Endometrium (tissue), 2 donors: ENCODE data around the gene HENMT1.
"Not testable (repeated sequence)": the region's sequence is repeated elsewhere in the genome, so short reads cannot be mapped to it uniquely, and the experiment has no call there.

Source experiments
- FAIRE-seq: peaks from 2 replicates; lab custom pipeline; 2012; peaks lifted over from hg19 to GRCh38; lab: Jason Lieb, UNC
- donor health status: control.
- donor health status: control.

HENMT1 gene

DNA sequence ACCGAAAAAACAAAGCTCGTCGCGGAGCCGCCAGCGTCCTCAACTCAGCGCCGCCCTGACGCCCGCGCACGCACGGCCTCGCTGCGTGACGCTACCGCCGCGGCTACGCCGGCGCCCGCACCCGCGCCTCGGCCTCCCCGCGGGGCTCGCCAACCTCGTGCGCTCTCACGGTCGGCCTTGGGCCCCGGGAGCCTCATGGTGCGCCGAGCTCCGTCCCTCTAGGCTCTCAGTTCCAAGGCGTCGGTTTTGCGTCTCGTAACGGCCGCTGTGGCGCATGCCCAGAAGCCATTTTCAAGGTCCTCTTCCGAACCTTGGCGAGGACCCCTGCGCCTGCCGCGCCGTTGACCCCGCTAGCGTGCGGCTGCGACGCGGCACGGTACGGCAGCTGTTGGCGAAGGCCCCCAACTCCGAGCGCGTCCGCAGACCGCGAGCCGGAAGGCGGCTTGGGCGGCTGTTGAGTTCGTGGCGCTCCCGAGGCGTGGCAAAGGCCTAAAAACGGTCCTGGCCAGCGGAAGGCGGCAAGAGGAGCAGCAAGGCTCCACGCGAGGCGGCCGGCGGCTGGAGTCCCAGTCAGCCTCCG, at the start of gene HENMT1:
Gene HENMT1 (minus strand): TSS at position 64 of the 580 bp plus-strand sequence. CDS start 1,209 bp downstream, outside the sequence.
- no peak for FAIRE-seq

DNA sequence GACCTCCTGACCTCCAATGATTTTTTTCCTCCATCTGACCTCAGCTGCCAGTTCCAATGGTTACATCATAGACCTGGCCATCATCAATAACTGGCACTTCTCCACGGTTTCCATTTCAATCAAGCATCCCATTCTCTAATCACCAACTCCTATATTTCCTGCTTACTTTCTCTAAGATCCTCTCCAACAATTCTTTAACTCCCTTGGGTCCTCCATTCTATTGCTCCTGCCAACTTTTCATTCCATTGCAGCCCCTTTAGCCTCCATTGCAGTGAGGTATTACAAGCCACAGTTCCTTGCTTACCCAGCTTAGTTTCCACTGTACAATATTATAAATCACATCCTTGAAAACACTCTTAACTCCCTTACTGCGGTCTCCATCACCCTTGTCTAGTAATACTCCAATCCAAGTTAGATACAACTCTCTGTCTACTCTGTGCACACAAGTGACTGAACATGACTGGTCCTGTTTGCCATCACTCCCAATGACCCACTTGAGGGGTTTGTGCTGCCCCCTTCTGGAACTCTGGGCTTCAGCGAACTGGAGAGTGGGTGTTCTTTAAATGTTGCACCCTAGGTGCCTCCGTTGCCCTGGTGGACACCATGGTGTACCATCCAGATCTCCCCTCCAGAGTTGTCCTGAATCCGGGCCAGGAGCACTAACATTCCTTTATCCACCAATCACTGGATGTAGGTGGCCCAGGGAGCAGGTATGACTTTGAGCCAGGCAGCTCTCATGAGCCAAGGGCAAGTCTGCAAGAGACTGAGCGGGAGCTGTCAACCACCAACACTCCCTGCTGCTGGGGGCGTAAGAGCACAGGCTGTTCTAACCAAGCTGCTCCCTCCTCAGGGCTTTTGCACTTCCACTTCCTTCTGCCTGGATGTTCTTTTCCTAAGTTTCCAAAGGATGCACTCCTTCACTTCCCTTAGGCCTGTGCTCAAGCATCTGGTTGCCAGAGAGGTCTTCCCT, 48.1 kb upstream of the HENMT1 start:
- FAIRE-seq: no peak

DNA sequence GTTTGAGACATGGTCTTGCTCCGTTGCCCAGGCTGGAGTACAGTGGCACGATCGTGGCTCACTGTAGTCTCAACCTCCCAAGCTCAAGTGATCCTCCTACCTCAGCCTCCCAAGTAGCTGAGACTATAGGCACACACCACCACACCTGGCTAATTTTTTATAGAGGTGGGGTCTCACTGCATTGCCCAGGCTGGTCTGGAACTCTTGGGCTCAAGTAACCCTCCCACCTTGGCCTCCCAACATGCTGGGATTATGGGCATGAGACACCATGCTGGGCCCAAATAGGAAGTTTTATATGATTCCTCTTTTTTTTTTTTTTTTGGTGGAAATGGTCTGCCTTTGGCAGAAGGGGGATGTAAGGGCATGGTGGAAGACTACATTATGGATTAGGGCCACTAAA, 45.8 kb upstream of the HENMT1 start:
- no peak for FAIRE-seq

DNA sequence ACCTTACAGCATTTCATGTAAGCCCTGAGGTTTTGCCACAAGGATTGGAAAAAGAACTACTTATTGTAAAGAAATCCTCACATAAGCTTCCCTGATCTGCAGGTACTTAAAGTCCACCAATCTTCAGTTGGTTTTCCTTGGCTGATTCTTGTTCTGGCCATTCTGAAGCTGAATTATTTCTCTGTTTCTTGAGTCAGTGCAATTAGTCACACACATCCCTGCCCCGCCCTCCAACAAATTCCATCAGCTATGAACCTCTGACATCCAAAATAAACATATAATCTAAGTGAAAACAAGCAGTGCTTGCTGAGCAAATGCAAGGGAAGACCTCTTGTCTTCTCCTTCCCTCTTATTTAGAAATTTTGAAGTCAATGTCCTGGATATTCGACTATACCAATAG, 43.6 kb upstream of the HENMT1 start:
- FAIRE-seq: no peak

DNA sequence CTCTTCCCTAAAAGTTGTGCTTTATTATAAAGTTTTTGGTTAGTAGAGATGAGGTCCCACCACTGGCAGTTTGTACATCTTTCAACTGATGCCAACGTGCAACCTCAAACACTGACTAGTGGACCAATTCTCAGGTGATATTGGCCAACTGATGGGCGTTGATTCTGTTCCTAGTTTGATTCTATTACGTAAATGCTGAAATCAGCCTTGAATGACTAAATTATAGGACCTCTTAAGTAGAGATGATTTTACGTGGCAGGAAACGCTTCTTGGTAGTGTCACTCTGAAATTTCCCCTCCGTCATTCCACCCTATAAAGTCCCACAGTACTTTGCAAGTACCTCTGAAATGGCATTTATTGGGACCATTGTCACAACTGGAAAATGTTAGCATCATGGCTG, 43.0 kb upstream of the HENMT1 start:
- FAIRE-seq: no peak

DNA sequence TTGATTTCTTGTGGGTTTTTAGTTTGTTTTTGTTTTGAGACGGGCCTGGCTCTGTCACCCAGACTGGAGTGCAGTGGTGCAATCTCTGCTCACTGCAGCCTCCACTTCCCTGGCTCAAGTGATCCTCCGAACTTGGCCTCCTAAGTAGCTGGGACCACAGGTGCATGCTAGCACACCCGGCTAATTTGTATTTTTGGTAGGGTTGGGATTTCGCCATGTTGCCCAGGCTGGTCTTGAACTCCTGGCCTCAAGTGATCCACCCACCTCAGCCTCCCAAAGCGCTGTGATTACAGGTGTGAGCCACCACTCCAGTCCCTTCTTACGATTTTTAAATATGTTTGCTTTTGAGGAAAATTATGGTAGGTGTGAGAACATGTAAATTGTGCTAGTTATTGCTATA, 41.2 kb upstream of the HENMT1 start:
- not testable (repeated sequence) for FAIRE-seq

DNA sequence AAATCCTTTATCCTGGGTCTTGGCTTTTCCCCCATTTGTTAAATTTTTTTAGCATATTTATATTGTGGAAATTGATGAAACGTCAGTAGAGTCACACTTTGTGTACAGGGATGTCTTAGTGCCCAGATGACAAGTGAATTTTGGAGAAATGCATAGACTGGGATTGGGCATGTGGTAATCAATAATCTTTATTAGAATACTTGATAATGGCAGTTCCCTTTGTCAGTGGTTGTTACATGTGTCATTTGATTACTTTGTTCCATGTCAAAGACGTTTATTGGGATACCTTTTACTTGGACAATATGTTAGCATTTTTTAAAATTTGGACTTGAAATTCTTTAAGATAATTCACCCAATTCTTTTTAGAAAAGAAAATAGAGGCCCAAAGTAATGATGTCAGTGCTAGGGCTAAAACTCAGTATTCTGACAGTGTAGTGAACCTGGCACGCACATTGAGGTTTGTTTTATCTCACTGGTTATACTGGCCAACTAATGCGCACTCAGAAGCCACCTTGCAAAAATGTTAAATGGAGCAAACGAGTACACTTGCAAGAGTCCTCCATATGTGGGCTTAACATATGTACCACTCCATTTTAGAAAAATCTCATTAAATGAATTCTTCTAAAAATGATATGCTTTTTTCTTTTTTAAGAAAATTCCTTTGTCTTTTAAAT, 40.4 kb upstream of the HENMT1 start:
- FAIRE-seq: no peak

DNA sequence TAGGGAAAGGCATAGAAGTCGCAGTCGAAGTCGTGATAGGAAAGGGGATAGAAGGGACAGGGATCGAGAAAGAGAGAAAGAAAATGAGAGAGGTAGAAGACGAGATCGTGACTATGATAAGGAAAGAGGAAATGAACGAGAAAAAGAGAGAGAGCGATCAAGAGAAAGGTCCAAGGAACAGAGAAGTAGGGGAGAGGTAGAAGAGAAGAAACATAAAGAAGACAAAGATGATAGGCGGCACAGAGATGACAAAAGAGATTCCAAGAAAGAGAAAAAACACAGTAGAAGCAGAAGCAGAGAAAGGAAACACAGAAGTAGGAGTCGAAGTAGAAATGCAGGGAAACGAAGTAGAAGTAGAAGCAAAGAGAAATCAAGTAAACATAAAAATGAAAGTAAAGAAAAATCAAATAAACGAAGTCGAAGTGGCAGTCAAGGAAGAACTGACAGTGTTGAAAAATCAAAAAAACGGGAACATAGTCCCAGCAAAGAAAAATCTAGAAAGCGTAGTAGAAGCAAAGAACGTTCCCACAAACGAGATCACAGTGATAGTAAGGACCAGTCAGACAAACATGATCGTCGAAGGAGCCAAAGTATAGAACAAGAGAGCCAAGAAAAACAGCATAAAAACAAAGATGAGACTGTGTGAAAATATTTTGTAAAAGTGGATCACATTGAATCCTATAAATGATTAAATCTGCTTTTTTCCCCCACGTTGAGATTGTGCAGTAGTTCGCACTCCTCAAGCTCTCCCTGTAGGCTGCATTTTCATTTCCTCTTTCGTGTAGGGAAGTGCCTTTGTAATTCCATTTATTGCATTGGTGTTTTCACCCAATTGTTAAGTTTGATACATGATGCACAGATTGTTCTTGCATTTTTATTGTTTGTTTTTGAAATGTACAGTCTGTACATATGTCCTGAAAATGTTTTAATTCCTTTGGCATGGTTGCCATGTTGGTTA, 38.8 kb upstream of the HENMT1 start:
- no peak for FAIRE-seq

DNA sequence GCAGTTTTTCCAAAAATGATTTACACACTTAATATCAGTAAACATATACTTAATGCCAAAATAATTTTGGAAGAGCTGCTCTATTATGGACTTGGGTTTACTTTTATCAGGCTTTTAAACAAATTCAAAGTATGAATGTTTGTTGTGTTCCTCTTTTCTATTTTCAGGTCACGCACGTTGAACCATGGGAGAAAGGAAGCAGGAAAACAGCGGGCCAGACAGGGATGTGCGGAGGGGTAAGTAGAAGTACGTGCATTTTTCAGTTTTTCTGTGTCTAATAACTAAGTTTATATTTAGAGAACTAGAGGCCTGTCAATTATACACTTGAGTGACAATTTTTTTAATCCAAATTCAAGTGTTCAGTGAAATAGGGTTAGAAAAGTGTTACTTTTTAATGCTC, 34.6 kb upstream of the HENMT1 start:
- no peak for FAIRE-seq

DNA sequence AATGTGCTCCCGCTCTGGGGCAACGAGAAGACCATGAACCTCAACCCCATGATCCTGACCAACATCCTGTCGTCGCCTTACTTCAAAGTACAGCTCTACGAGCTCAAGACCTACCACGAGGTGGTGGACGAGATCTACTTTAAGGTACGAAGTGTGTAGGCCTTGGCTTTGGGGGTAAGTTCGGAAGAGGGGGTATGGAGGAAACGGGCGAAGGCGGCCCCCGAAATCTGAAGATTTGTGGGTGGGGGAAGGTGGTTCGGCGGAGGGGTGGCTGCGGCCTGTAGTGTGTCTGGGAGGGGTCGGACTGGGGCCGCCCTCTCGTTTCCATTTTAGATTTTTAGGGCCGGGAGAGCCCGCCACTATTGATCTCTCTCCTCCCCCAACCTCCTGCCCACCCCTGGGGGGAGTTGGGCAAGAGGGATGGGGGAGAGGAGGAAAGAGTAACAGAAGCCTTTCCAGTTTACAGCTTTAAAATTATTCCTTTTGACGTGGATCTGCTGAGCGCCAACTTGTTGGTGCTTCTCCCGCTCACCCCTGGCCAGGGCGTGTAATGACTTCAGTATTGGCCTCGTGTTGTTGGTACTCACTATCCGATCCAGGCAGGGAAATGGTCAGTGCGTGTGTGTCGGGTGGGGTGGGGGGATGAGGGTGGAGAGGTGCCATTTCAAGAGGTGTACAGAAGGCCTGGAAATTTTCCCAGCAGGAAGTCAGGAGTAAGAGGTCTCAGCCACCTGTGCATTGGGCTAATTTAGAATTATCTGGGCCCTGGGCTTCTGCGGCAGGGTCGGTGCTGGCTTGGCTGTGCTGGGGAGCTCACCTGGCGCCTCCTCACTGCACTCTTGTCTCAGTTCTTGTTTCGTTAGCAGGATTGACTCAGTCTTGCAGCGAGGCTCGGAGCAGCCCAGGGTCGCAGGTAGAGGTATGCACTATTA, 32.1 kb upstream of the HENMT1 start:
- FAIRE-seq: no peak

DNA sequence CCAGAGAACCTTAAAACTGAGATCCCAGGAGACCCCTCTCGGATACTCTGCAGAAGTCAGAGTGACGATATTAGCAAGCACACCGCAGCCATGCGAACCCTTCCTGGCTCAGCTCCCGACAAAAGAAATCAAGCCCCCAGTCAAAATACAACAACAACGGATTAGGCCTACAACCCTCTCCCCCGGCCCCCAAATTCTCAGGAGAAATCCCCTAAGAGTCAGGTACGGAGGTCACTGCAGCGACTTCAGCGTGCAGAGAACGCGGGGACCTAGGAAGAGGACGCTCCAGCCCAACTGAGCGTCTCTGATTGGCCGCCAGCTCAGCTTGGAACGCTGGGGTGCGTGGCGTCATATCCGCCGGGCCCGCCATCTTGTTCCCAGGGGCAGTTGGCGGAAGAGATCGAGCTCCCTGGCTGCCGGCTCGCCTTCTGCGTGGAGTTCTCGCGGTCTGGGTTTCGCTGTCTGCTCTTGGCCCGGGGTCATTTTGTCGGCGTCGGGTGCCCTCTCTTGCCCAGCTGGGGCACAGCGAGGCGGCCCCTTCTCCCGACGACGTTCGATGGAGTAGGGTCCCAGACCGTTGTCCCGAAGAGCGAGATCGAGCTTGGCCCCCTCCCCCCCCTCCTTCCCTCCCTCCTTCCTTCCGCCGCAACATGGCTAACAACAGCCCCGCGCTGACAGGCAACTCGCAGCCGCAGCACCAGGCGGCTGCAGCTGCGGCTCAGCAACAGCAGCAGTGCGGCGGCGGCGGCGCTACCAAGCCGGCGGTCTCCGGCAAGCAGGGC, 31.2 kb upstream of the HENMT1 start, which contains the start of gene PRPF38B:
Gene PRPF38B (plus strand): TSS at position 369 of the 782 bp plus-strand sequence. CDS start 282 bp downstream, at position 651.
- FAIRE-seq: peak; percentile 82

DNA sequence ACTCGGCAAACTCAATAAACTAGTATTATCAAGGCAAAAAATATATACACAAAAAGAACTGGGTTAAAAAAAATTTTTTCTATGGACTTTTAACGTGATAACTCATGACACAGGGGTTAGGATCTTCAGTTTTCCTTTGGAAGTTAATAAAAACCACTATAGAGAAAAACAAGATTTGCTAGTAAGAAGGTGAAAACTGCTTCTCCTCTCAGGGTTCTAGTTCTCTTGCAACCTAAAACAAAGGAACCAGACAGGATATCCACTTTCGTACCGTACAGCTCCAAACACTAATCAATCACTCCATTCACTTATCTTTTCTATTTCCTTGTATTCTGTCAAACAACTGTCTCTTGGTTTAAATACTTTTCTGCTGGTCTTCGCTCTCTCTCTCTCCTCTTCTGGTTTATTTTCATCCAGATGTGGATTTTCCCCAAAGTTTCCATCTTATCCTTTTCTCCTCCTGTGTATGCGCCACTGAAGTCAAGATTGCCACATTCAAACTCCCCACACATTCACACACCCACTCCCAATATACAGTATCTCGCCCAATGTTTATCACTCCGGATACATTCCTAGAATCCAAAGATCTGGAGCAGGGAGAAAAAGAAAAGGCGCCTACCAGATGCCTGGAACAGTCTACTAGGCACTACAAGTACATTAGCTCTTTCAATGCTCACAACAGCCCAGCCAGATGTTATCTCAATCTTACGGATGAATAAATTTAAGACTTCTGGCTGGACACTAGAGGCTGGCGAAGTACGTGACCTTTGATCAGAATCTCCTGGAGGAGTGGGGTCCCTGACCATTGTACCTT, 30.4 kb upstream of the HENMT1 start:
- no peak for FAIRE-seq

DNA sequence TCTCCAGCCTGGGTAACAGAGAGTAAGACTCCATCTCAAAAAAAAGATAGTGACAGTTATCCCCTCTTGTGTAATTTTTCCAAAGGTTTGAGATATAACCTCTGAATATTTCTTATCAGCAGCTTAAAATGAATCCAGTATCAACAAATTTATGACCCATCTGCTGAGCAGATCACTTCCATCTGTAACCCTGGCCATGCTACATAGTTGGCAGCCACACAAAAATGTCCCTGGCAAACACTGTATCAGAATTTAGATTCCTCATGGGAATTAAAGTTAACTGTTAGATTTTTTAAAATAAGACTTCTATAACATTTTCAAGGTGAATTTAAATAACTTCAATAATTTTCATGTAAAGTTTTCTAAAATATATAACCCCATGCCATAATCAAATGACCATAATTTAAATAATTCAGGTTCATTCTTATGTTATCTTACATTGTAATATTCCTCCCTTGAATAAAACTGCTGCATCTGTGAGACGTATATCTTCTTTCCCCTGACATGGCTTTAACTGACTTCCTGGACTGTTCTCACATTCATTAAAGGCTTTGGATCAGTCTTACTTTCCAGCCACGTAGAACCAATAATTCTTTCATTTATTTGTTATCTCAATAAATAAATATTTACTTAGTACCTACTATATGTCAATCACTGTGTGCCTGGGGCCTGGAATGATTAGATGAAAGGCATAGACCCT, 25.9 kb upstream of the HENMT1 start:
- FAIRE-seq: no peak

DNA sequence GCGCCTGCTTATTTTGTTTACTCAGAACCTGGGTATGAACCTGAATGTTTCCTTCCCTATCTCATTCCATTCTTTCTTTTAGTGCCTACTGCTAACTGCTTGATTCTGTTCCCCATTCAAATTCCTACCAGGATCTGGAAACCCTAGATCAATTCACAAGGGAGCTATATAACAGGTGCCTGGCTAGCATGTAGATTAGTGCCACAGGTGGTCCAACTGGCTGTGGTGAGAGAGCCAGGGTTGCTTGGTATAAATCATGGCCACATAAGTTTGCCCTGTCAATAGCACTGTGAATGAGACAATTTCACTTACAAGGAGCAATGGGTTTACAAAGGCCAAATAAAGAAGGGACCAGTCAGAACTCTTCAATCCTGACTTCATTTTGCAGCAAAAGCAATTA, 24.6 kb upstream of the HENMT1 start:
- no peak for FAIRE-seq

DNA sequence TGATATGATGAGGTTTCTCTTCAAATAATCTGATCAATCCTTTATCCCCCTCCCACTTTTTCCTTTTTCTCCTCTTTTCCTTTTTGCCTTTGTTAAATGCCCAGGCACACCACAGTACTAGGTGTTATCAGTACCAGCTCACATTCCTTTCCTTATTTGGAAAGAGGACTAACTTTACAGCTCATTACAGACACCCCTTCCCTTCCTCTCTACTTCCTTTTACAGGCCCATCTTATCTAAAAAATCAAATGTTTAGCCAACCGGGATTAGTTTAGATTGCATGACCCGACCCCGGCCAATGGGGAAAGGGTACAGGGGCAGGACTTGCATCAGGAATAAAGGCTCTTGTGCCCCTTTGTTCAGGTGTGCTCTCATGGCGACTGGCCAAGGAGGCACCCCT, 20.8 kb upstream of the HENMT1 start:
- FAIRE-seq: not testable (repeated sequence)

DNA sequence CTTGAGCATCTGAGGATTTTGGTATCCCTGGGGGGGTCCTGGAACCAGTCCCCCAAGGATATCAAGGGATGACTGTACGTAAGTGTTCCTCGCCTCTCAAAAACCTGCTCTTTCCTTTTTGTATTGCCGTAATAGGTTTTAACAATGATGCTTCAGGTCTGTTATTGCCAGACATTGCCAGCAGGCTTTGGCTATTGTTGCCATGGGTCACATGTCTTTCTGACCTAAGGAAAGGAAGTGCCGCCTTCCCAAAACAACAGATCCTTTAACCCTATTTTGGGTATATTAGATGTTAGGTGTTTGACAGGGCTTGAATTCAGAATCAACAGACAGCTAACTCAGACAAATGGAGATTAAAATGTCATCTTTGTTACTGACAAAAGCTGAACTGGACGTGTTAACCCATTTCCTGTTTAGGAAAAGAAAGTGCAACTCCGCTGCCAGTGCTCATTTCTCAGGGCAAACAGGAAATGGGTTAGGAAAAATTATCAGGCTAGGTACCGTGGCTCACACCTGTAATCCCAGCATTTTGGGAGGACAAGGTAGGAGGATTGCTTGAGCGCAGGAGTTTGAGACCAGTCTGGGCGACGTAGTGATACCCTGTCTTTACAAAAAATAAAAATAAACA, 18.8 kb upstream of the HENMT1 start:
- no peak for FAIRE-seq

DNA sequence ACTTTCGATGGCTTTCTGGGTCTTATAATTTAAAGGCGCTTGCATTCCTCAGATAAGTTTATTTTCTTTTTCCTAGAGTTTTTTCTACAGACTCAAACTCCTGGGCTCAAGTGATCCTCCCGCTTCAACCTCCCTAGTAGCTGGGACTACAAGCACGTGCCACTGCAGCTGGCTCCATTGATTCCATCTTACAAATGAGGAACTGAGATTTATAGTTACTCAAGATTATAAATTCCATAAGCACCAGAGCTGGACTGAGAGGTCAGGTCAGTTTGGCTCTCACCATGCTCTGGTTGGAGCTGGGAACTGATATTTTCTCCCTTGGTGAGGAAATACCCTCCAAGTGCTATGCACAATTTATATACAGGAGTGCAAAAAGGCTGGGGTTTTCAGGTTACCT, 17.8 kb upstream of the HENMT1 start:
- FAIRE-seq: no peak

DNA sequence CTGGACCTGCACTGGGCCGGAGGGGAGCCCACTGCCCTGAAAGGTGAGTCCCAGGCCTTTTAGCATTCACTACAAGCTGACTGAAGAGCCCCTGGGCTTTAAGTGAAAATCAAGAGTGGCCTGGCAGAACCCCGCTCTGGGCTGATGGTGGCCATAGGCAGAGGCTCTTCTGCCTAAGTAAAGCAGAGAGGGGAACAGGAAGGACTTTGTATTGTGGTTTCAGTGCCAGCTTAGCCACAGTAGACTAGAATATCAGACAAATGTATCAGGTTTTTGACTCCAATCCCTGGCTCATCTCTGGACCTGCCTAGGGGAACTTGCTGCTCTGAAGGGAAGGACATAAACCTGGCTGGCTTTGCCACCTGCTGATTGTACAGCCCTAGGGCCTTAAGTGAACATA, 10.2 kb upstream of the HENMT1 start:
- FAIRE-seq: no peak
